GM21447 (cell line): ENCODE measurements around the gene TCF15.

Source experiments
- ATAC-seq: cut with Tn5 transposase; IDR thresholded peaks from one replicate; pipeline ENCODE4 v1.9.1; 2021; ENCODE audit not compliant: unreplicated experiment

TCF15 gene

GRCh38 chr20:556984-557383 is 53.1 kb downstream of the TCF15 start:
- ATAC-seq = no peak

GRCh38 chr20:555976-556385 is 54.1 kb downstream of the TCF15 start:
- ATAC-seq = no peak
